IMR-90 (cell line): ENCODE measurements around the gene SLC4A1AP. TPM values are rescaled to one million over a fixed set of nuclear protein-coding genes. Genes with fewer than 3 reads are reported as not detected.

Experiments used
- ATAC-seq: fragments of 200-7000 bp; cut with Tn5 transposase; 2 replicates; pipeline ENCODE4 v1.9.1; 2020; ENCODE audit warnings: low read depth, mild to moderate bottlenecking, moderate library complexity
- BruUV-seq: library from RNA; stranded (reverse); fragments of 400-500 nt; replicated peaks from 2 replicates; lab custom pipeline; 2021; lab: Mats Ljungman, UMichigan
- CTCF ChIA-PET: fragments of 300-600 bp; formaldehyde crosslinking; extraction: SDS; loops from one replicate; lab custom pipeline; 2021; ENCODE audit warnings: antibody characterized with exemption; lab: Yijun Ruan, JAX
- POLR2A ChIA-PET: fragments of 300-600 bp; sonication (Branson Sonifier 250); formaldehyde crosslinking; loops from one replicate; lab custom pipeline; 2022; ENCODE audit warnings: antibody characterized with exemption; ENCODE audit not compliant: unreplicated experiment; lab: Charles Lee
- DNase-seq: peaks from one replicate; pipeline ENCODE4 v3.0.0; 2013
- H2AFZ ChIP-seq: replicated peaks from 2 replicates; pipeline ENCODE3; 2013; ENCODE audit warnings: low read length, mild to moderate bottlenecking; ENCODE audit not compliant: poor library complexity
- H2AK5ac ChIP-seq: 2 replicates; pipeline ENCODE4 v1.6.1; 2013; ENCODE audit warnings: low read depth, low read length, inconsistent platforms
- H2AK9ac ChIP-seq: replicated peaks from 2 replicates; pipeline ENCODE3; 2013; ENCODE audit warnings: mild to moderate bottlenecking, low read depth, low read length, moderate library complexity; ENCODE audit not compliant: poor library complexity
- H2BK120ac ChIP-seq: 2 replicates; pipeline ENCODE4 v1.6.1; 2013; ENCODE audit warnings: low read depth, low read length, inconsistent platforms
- H2BK15ac ChIP-seq: 3 replicates; pipeline ENCODE4 v1.6.1; 2013; ENCODE audit warnings: low read depth, low read length, inconsistent platforms
- H2BK20ac ChIP-seq: 2 replicates; pipeline ENCODE4 v1.6.1; 2013; ENCODE audit warnings: low read depth, mild to moderate bottlenecking, inconsistent platforms, low read length, moderate library complexity
- H2BK5ac ChIP-seq: 2 replicates; pipeline ENCODE4 v1.6.1; 2013; ENCODE audit warnings: mild to moderate bottlenecking, low read depth, low read length, inconsistent platforms; ENCODE audit not compliant: poor library complexity, severe bottlenecking
- H3K14ac ChIP-seq: replicated peaks from 2 replicates; pipeline ENCODE4 v1.6.1; 2013; ENCODE audit warnings: low read depth, low read length, inconsistent platforms
- H3K18ac ChIP-seq: 2 replicates; pipeline ENCODE4 v1.6.1; 2013; ENCODE audit warnings: low read depth, low read length, control low read depth
- H3K23ac ChIP-seq: 2 replicates; pipeline ENCODE4 v1.6.1; 2013; ENCODE audit warnings: low read depth, low read length, inconsistent platforms
- H3K27ac ChIP-seq: 2 replicates; pipeline ENCODE4 v1.5.1; 2013; ENCODE audit warnings: mild to moderate bottlenecking, control low read depth, low read length; ENCODE audit not compliant: insufficient read depth
- H3K27me3 ChIP-seq: 2 replicates; pipeline ENCODE4 v1.6.1; 2013; ENCODE audit warnings: low read length; ENCODE audit not compliant: control insufficient read depth, insufficient read depth
- H3K36me3 ChIP-seq: 2 replicates; pipeline ENCODE4 v1.6.1; 2013; ENCODE audit warnings: low read length, mixed read lengths; ENCODE audit not compliant: control insufficient read depth, insufficient read depth
- H3K4ac ChIP-seq: 2 replicates; pipeline ENCODE4 v1.6.1; 2013; ENCODE audit warnings: low read depth, low read length, inconsistent platforms
- H3K4me1 ChIP-seq: 2 replicates; pipeline ENCODE4 v1.6.1; 2013; ENCODE audit warnings: low read length, mixed read lengths; ENCODE audit not compliant: control insufficient read depth, insufficient read depth
- H3K4me2 ChIP-seq: 2 replicates; pipeline ENCODE4 v1.6.1; 2013; ENCODE audit warnings: low read depth, mild to moderate bottlenecking, control low read depth, low read length, moderate library complexity
- H3K4me3 ChIP-seq: 2 replicates; pipeline ENCODE4 v1.5.1; 2013; ENCODE audit warnings: low read depth, mild to moderate bottlenecking, control low read depth, low read length, moderate library complexity; ENCODE audit not compliant: insufficient read depth
- H3K56ac ChIP-seq: 2 replicates; pipeline ENCODE4 v1.6.1; 2013; ENCODE audit warnings: low read length, inconsistent platforms; ENCODE audit not compliant: insufficient read depth; ENCODE audit errors: extremely low read depth
- H3K79me1 ChIP-seq, 2 experiments: 2 replicates each; pipeline ENCODE4 v1.6.1; 2013; ENCODE audit warnings: low read length in 2 of 2, inconsistent platforms in 1 of 2, low read depth in 1 of 2
- H3K9ac ChIP-seq: 2 replicates; pipeline ENCODE4 v1.6.1; 2013; ENCODE audit warnings: low read depth, low read length, control low read depth
- H3K9me1 ChIP-seq: 2 replicates; pipeline ENCODE4 v1.6.1; 2013; ENCODE audit warnings: low read length, inconsistent platforms; ENCODE audit not compliant: insufficient read depth
- H3K9me3 ChIP-seq: 2 replicates; pipeline ENCODE4 v1.6.1; 2013; ENCODE audit warnings: low read length; ENCODE audit not compliant: control insufficient read depth, insufficient read depth
- H4K20me1 ChIP-seq: 2 replicates; pipeline ENCODE4 v1.6.1; 2013; ENCODE audit warnings: low read length, inconsistent platforms; ENCODE audit not compliant: insufficient read depth
- H4K5ac ChIP-seq: 2 replicates; pipeline ENCODE4 v1.6.1; 2013; ENCODE audit warnings: mild to moderate bottlenecking, low read depth, low read length, control low read depth
- H4K8ac ChIP-seq, 2 experiments: 2 replicates each; pipeline ENCODE4 v1.6.1; 2013; ENCODE audit warnings: low read depth in 2 of 2, low read length in 2 of 2, control low read depth in 1 of 2, inconsistent platforms in 1 of 2
- H4K91ac ChIP-seq: 2 replicates; pipeline ENCODE4 v1.6.1; 2013; ENCODE audit warnings: low read depth, low read length, inconsistent platforms; ENCODE audit not compliant: insufficient read depth
- BHLHE40 ChIP-seq: fragments of 150-350 bp; IDR thresholded peaks from 2 replicates; pipeline ENCODE4 v1.6.1; 2016; ENCODE audit warnings: mild to moderate bottlenecking, low read depth, low read length
- CEBPB ChIP-seq: IDR thresholded peaks from 2 replicates; pipeline ENCODE4 v1.6.1; 2012; ENCODE audit warnings: low read depth, low read length, improper control_type of control experiment
- CHD1 ChIP-seq: IDR thresholded peaks from 2 replicates; pipeline ENCODE4 v1.6.1; 2012; ENCODE audit warnings: low read depth, low read length, improper control_type of control experiment
- CTCF ChIP-seq: conservative IDR thresholded peaks from 2 replicates; pipeline ENCODE4 v1.5.1; 2012; ENCODE audit warnings: mild to moderate bottlenecking, low read depth, low read length, improper control_type of control experiment
- FOS ChIP-seq: fragments of 150-350 bp; IDR thresholded peaks from 2 replicates; pipeline ENCODE4 v1.6.1; 2016; ENCODE audit warnings: low read depth, low read length
- MAFK ChIP-seq: IDR thresholded peaks from 2 replicates; pipeline ENCODE4 v1.6.1; 2012; ENCODE audit warnings: low read depth, low read length, improper control_type of control experiment
- MAZ ChIP-seq: IDR thresholded peaks from 2 replicates; pipeline ENCODE4 v1.6.1; 2012; ENCODE audit warnings: low read depth, mild to moderate bottlenecking, low read length, improper control_type of control experiment, moderate library complexity, borderline replicate concordance
- MXI1 ChIP-seq: IDR thresholded peaks from 2 replicates; pipeline ENCODE4 v1.6.1; 2012; ENCODE audit warnings: low read depth, mild to moderate bottlenecking, low read length, moderate library complexity, borderline replicate concordance
- NFE2L2 ChIP-seq: fragments of 150-350 bp; IDR thresholded peaks from 2 replicates; pipeline ENCODE4 v1.6.1; 2016; ENCODE audit warnings: low read depth, mild to moderate bottlenecking, low read length
- POLR2A ChIP-seq: IDR thresholded peaks from 2 replicates; pipeline ENCODE4 v1.6.1; 2012; ENCODE audit warnings: mild to moderate bottlenecking, low read depth, low read length
- RAD21 ChIP-seq: IDR thresholded peaks from 2 replicates; pipeline ENCODE4 v1.6.1; 2012; ENCODE audit warnings: low read length, improper control_type of control experiment
- RCOR1 ChIP-seq: IDR thresholded peaks from 2 replicates; pipeline ENCODE4 v1.6.1; 2012; ENCODE audit warnings: mild to moderate bottlenecking, low read length, improper control_type of control experiment; ENCODE audit not compliant: insufficient replicate concordance
- RFX5 ChIP-seq: IDR thresholded peaks from 2 replicates; pipeline ENCODE4 v1.8.0; 2012; ENCODE audit warnings: low read depth, mild to moderate bottlenecking, low read length, moderate library complexity
- SMC3 ChIP-seq: fragments of 150-350 bp; IDR thresholded peaks from 2 replicates; pipeline ENCODE4 v1.6.1; 2016; ENCODE audit warnings: low read depth, mild to moderate bottlenecking, antibody characterized with exemption, low read length, moderate library complexity
- USF2 ChIP-seq: fragments of 150-350 bp; IDR thresholded peaks from 2 replicates; pipeline ENCODE4 v1.6.1; 2017; ENCODE audit warnings: mild to moderate bottlenecking, antibody characterized with exemption, low read length, low read depth
- WGBS, 2 experiments: methylation state at CpG; one replicate each; pipeline versions ENCODE4 v1.1.5 to v1.1.7; 2013; ENCODE audit warnings: missing lambda C conversion rate in 2 of 2; ENCODE audit not compliant: insufficient read length in 1 of 2; ENCODE audit errors: extremely low coverage in 2 of 2; 5-methylcytosine and 5-hydroxymethylcytosine counted together
- dilution Hi-C: fragments of 300-500 bp; cut with HindIII; formaldehyde crosslinking; loops from one replicate; pipeline ENCODE4 v1.14.3; 2018; ENCODE audit warnings: low sequenced_read_pairs; ENCODE audit not compliant: unreplicated experiment
- in situ Hi-C: fragments of 300-500 bp; cut with MboI; formaldehyde crosslinking; loops from 3 replicates; pipeline ENCODE4 v1.14.3; 2019; ENCODE audit warnings: low sequenced_read_pairs, inconsistent platforms, mixed read lengths
- intact Hi-C: fragments of 100-400 bp; cut with micrococcal nuclease; formaldehyde crosslinking; loops from 2 replicates; pipeline ENCODE4 v1.10.0; 2022
- polyA plus RNA-seq, 3 experiments: library from polyadenylated mRNA; depleted of rRNA; stranded (reverse); fragments of >200 nt; gene quantifications; 2 replicates each; pipeline ENCODE4 v1.2.3, GENCODE V29; 2012; ENCODE audit warnings: low replicate concordance in 1 of 3
- total RNA-seq: library from RNA; depleted of rRNA; stranded (reverse); fragments of >200 nt; gene quantifications from 2 replicates; pipeline ENCODE4 v1.2.3, GENCODE V29; 2012
- TF ChIP-seq, protein P1 (sequence below): fragments of 150-350 bp; IDR thresholded peaks from 2 replicates; pipeline ENCODE4 v1.6.1; 2016; ENCODE audit warnings: low read depth, mild to moderate bottlenecking, low read length, moderate library complexity, borderline replicate concordance

SLC4A1AP gene
- total and polyA plus RNA-seq, 2 of the 4 experiments (the other 2 are of a cell fraction) = 11.7 to 13.6 TPM

- in situ Hi-C loops (no loop called here), intact Hi-C loops (no loop called here), dilution Hi-C loops (no loop called here)
- Histone ChIP-seq H2AK5ac (no peak overlapping the region), H3K9ac (no peak overlapping the region), H3K4me2 (no peak overlapping the region), H4K20me1 (peaks cover 4% of the 10 kb centered on the region; the same call in 1 of the 2 replicates), H3K79me1 (peaks cover 5 to 7% of the 10 kb centered on the region in 2 experiments; a peak in 2 of 4 replicates), H2BK15ac (no peak overlapping the region), H3K56ac (no peak overlapping the region), H3K14ac (no peak overlapping the region), H2AK9ac (no peak overlapping the region), H3K4me1 (no peaks in the 10 kb centered on the region; the same call in 1 of the 2 replicates), H3K4me3 (no peak overlapping the region), H3K9me3 (no peaks in the 10 kb centered on the region), H2BK20ac (no peak overlapping the region), H4K91ac (no peak overlapping the region), H3K23ac (no peak overlapping the region), H4K8ac (no peak overlapping the region), H3K18ac (no peak overlapping the region), H4K5ac (no peak overlapping the region), H3K4ac (no peak overlapping the region), H3K36me3 (peaks cover 45% of the 10 kb centered on the region), H3K27ac (no peak overlapping the region), H2AFZ (no peak overlapping the region), H2BK5ac (no peak overlapping the region), H3K27me3 (no peaks in the 10 kb centered on the region), H2BK120ac (no peak overlapping the region), H3K9me1 (peaks cover 5% of the 10 kb centered on the region)
- BruUV-seq = no TSS peak
- 100% methylated on average over 1 of the region's 2 CpGs; no CpG with 5 or more reads in 1 of the 2 experiments for WGBS, 2 experiments
- TF ChIP-seq CEBPB = no peak
- TF ChIP-seq RCOR1 = no peak
- no peak for TF ChIP-seq MAFK
- no peak for TF ChIP-seq CHD1
- TF ChIP-seq BHLHE40 = no peak
- no peak for TF ChIP-seq NFE2L2
- no peak for TF ChIP-seq SMC3
- TF ChIP-seq, protein P1, sequence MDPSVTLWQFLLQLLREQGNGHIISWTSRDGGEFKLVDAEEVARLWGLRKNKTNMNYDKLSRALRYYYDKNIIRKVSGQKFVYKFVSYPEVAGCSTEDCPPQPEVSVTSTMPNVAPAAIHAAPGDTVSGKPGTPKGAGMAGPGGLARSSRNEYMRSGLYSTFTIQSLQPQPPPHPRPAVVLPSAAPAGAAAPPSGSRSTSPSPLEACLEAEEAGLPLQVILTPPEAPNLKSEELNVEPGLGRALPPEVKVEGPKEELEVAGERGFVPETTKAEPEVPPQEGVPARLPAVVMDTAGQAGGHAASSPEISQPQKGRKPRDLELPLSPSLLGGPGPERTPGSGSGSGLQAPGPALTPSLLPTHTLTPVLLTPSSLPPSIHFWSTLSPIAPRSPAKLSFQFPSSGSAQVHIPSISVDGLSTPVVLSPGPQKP = no peak
- TF ChIP-seq USF2 = no peak
- no peak for TF ChIP-seq MXI1
- TF ChIP-seq CTCF = no peak
- TF ChIP-seq MAZ = no peak
- TF ChIP-seq RAD21 = no peak
- TF ChIP-seq POLR2A = no peak
- no peak for TF ChIP-seq FOS
- no peak for TF ChIP-seq RFX5
- DNase-seq (peak; percentile 43), ATAC-seq (peak; percentile 48)
- POLR2A ChIA-PET = no interaction called here
- CTCF ChIA-PET = no interaction called here
Measured at GRCh38 chr2:27653397-27653796, 10.3 kb upstream of the SLC4A1AP start.
